ENCODE data around the gene SYNGR2. TPM values are rescaled to one million over a fixed set of nuclear protein-coding genes. Genes with fewer than 3 reads are reported as not detected.

SYNGR2 gene
- total RNA-seq, 1 donor from 2014 or later, result 77.7 TPM

DNA sequence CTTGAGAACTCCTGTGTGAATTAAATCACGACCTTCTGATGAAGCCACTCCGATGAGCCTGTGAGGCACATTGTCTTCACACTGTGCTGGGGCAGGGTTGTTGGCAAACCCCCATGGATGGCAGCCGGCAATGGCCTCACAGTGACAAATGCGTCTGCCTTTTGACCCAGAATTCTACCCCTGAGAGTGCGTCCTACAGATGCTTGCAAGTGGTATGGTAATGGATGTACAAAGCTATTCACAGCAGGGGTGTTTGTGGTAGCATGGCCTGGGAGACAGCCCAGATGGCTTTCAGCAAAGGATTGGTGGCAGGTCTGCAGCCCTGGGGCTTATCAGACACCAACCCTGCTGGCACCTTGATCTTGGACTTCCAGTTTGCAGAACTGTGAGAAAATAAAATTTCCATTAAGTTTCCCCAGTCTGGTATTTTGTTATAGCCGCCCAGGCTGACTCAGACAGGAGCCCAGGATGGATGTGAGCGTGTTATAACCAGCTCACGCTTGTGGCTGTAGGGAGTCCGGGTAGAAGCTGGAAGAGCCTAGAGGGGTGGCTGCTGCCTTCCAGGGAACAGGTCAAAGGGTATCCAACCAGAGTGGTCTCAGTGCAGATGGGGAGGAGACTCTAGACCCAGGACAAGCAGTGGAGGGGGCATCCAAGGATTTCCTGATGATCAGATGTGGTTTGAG lies 28.9 kb downstream of the SYNGR2 start:
- no peak for DNase-seq (ENCODE audit: low read depth)

DNA sequence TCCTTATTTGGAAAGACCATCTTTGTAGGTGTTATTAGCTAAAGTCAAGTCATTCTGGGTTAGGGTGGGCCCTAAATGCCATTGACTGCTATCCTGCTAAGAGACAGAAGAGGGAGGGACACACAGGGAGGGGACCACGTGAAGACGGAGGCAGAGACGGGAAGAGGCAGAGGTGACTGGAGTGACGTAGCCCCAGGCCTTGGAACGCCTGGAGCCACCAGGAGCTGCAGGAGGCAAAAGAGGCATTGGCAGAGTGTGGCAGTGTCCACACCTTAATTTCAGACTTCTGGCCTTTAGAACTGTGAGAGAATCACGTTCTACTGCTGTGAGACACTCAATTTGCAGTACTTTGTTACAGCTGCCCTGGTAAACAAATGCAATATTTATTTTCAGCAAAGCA lies 32.1 kb downstream of the SYNGR2 start:
- DNase-seq (ENCODE audit: low read depth), result no peak

DNA sequence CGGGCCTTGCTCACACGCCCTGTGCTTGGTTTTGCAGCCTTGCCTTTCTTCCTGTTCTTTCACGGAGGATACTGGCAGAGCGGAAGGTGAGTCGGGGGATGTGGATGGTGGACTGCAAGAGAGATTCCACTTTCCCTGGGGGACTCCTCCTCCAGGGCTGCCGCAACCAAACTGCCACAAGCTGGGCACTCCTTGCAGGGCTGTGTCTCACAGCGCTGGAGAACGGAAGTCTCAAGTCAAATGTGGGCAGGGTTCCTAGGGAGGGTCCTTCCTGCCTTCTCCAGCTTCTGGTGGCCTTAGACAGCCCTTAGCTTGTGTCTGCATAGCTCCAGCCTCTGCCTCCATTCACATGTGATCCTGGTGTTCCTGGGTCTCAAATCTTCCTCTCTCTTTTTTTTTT lies 34.3 kb downstream of the SYNGR2 start:
- no peak for DNase-seq (ENCODE audit: low read depth)

DNA sequence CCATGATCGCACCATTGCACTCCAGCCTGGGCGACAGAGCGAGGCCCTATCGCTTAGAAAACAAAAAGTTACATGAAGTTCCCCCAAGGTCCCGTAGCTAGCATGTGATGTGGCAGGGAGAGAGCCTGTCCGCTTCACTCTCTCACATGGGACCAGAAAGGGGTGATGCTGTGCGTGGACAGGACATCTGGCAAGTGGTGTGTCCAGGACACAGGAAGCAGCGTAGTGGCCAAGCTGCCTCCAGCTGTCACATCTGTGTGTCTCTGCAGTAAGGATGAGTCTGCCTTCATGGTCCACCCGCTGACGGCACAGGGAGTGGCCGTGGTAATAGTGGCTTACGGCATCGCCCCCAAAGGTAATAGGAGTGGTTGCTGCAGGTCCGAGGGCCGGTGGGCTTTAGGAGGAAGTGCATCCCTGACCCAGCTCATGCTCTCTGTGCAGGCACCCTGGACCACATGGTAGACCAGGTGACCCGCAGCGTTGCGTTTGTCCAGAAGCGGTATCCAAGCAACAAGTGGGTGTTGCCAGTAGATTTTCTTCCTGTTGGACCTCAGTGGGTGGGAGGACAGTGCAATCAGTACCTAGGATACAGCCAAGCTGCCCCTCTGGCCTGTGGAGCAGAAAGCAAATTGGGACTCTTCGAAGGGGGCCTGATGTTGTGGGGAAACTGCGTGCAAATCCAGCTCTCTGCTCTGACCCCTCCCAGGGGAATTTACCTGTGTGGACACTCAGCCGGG lies 36.2 kb downstream of the SYNGR2 start:
- no peak for DNase-seq (ENCODE audit: low read depth)

DNA sequence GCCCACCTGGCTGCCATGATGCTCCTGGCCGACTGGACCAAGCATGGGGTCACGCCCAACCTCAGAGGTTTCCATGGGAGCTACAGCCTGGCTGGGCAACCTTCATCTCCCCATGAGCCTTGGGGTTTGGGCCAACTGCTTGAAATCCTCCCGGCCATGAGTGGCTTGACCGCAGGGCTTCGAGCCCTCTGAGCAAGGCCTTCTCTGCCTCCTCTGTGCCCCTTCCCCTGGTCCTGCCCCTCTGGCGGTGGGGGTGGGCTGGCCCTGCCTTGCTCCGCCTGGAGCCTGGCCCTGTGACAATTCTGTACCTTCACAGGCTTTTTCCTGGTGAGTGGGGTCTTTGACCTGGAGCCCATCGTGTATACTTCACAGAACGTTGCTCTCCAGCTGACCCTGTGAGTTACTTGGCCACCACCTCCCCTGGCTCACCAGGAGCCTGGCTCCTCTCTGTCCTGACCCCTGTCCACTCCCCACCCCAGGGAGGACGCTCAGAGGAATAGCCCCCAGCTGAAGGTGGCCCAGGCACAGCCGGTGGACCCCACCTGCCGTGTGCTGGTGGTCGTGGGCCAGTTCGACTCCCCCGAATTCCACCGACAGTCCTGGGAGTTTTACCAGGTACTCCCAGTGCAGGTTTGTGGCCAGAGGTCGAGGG lies 36.9 kb downstream of the SYNGR2 start:
- no peak for DNase-seq (ENCODE audit: low read depth)

DNA sequence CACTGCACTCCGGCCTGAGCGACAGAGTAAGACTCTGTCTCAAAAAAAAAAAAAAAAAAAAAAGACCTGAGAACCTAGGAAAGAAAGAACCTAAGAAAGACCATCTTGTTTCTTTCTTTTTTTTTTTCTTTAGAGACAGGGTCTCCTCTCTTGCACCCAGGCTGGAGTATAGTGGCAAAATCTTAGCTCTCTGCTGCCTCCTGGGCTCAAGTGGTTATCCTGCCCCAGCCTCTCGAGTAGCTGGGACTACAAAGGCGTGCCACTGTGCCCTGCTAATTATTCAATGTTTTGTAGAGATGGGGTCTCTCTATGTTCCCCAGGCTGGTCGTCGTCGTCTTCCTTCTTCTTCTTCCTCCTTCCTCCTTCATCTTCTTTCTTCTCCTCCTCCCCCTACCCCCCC lies 37.9 kb downstream of the SYNGR2 start:
- DNase-seq (ENCODE audit: low read depth), result no peak

DNA sequence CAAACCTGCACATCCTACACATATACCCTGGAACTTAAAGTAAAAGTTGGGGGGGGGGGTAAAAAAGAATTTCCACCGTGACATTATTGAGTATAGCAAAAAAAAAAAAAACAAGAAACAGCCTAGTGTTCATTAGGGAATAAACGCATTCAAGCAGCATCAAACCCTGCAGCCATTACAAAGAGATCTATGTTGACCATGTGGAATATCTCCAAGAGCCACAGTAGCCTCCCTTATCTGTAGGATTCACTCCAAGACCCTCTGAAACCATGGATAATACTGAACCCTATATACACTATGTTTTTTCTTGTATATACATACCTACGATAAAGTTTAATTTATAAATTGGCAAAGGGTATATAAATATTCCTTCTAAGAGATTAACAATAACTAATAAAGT lies 40.1 kb downstream of the SYNGR2 start:
- no peak for DNase-seq (ENCODE audit: low read depth)

DNA sequence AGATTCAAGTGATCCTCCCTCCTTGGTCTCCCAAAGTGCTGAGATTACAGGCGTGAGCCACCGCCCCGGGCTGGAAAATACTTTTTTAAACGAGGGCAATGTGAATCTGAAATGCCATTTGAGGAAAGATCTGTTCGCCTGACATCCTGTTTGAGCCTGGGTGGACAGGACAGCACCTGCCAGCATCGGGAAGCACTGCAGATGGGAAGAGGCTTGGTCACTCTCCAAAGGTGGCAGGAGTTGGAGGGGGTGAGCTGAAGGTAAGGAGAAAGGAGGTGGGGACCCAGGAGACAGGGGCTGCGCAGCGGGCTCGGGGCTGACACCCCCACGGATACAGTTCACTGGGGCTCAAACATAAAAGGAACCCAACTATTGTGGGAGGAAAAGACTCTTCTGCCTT lies 41.7 kb downstream of the SYNGR2 start:
- no peak for DNase-seq (ENCODE audit: low read depth)

DNA sequence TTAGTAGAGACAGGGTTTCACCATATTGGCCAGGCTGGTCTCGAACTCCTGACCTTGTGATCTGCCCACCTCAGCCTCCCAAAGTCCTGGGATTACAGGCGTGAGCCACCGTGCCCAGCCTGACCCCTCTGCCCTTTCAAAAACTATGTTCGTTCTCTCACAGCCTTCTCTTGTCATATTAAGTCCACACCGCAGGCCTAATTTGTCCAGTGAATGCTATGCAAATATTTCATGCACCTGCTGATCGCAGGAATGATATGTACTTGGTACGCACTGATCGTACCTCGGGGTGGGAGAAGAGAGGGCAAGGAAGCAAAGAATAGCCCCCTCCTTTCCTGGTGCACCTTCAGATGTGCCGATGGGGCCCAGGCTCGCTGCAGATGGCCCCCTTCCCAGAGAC lies 42.7 kb downstream of the SYNGR2 start:
- DNase-seq (ENCODE audit: low read depth), result no peak

DNA sequence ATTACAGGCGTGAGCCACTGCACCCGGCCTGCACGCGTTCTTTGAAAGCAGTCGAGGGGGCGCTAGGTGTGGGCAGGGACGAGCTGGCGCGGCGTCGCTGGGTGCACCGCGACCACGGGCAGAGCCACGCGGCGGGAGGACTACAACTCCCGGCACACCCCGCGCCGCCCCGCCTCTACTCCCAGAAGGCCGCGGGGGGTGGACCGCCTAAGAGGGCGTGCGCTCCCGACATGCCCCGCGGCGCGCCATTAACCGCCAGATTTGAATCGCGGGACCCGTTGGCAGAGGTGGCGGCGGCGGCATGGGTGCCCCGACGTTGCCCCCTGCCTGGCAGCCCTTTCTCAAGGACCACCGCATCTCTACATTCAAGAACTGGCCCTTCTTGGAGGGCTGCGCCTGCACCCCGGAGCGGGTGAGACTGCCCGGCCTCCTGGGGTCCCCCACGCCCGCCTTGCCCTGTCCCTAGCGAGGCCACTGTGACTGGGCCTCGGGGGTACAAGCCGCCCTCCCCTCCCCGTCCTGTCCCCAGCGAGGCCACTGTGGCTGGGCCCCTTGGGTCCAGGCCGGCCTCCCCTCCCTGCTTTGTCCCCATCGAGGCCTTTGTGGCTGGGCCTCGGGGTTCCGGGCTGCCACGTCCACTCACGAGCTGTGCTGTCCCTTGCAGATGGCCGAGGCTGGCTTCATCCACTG lies 45.8 kb downstream of the SYNGR2 start, which contains the start of gene BIRC5:
TSS of gene BIRC5 (plus strand) at position 238 of the 690 bp plus-strand sequence. CDS start at position 302, 64 bp downstream.
- DNase-seq (ENCODE audit: low read depth), result peak; percentile 44

DNA sequence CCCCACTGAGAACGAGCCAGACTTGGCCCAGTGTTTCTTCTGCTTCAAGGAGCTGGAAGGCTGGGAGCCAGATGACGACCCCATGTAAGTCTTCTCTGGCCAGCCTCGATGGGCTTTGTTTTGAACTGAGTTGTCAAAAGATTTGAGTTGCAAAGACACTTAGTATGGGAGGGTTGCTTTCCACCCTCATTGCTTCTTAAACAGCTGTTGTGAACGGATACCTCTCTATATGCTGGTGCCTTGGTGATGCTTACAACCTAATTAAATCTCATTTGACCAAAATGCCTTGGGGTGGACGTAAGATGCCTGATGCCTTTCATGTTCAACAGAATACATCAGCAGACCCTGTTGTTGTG lies 46.3 kb downstream of the SYNGR2 start:
- DNase-seq (ENCODE audit: low read depth), result no peak

DNA sequence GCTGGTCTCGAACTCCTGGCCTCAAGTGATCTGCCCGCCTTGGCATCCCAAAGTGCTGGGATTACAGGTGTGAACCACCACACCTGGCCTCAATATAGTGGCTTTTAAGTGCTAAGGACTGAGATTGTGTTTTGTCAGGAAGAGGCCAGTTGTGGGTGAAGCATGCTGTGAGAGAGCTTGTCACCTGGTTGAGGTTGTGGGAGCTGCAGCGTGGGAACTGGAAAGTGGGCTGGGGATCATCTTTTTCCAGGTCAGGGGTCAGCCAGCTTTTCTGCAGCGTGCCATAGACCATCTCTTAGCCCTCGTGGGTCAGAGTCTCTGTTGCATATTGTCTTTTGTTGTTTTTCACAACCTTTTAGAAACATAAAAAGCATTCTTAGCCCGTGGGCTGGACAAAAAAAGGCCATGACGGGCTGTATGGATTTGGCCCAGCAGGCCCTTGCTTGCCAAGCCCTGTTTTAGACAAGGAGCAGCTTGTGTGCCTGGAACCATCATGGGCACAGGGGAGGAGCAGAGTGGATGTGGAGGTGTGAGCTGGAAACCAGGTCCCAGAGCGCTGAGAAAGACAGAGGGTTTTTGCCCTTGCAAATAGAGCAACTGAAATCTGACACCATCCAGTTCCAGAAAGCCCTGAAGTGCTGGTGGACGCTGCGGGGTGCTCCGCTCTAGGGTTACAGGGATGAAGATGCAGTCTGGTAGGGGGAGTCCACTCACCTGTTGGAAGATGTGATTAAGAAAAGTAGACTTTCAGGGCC lies 51.2 kb downstream of the SYNGR2 start:
- no peak for DNase-seq (ENCODE audit: low read depth)

Other genes starting within 250 kb of the SYNGR2 start
- gene TNRC6C, start 209.9 kb upstream of the SYNGR2 start, total RNA-seq, result 0.52 and 2.3 TPM in 2 replicates
- gene TMC6, start 39.8 kb upstream of the SYNGR2 start, total RNA-seq, result 17.3 and 61.5 TPM in 2 replicates
- gene TMC8, start 37.8 kb upstream of the SYNGR2 start, total RNA-seq, result 0.05 TPM in 1 of 2 replicates, not detected in the other
- not detected in 2 replicates for gene C17orf99, start 22.2 kb upstream of the SYNGR2 start, total RNA-seq
- gene TK1, start 18.5 kb downstream of the SYNGR2 start, total RNA-seq, result 4.3 and 54.5 TPM in 2 replicates
- gene AFMID, start 18.8 kb downstream of the SYNGR2 start, total RNA-seq, result 27.6 and 28.7 TPM in 2 replicates
- 0.50 and 34.7 TPM in 2 replicates for gene BIRC5, start 45.7 kb downstream of the SYNGR2 start, total RNA-seq
- gene TMEM235, start 63.0 kb downstream of the SYNGR2 start, total RNA-seq, result not detected in 2 replicates
- 46.4 and 94.7 TPM in 2 replicates for gene SOCS3, start 191.5 kb downstream of the SYNGR2 start, total RNA-seq
- 29.0 and 52.9 TPM in 2 replicates for gene PGS1, start 210.1 kb downstream of the SYNGR2 start, total RNA-seq

Measured in renal cortical epithelial cell (primary cell).